ENCODE results near the gene CBL.
A peak's percentile ranks its signal among the peaks of the same experiment; 100 is the strongest.

CBL gene

DNA sequence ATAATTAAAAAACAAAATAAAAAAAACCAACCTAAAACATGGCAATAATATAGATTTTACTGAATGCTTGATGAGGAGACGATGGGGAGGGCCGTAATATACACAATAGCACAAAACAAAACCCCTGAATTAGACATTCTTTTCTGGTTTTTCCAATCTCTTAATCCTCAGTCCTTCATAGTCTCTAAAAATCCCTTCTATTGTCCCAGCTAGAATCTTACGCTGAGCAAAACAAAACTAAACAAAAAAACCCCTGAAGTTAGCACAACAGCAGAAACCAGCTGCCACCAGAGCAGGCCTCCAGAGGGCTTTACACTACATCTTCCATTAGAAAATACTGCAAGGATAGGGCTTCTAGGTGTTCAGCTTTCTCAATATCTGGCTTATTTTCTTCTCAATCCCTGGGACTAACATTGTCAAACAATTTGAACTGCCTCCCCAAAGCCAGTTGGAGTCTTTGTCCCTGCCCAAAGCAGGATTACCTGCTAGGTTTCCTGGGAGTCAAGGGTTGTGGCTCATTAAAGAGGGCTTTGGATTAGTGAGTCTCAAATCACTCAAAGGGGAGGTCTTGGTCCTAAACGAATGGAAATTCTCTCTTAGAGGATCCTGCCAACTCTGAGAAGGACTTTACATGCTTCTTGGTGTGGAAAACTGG, 126.1 kb downstream of the CBL start:
- no peak for DNase-seq (ENCODE audit: low read depth in 2 of 2)

- DNase-seq (ENCODE audit: low read depth in 2 of 2), result peak; percentile 82 to 87
Measured at GRCh38 chr11:119334174-119334930, 128.2 kb downstream of the CBL start, which contains the start of gene RNF26. TSS of gene RNF26 (plus strand) at chr11:119334527. CDS start at chr11:119335123, 596 bp downstream.

DNA sequence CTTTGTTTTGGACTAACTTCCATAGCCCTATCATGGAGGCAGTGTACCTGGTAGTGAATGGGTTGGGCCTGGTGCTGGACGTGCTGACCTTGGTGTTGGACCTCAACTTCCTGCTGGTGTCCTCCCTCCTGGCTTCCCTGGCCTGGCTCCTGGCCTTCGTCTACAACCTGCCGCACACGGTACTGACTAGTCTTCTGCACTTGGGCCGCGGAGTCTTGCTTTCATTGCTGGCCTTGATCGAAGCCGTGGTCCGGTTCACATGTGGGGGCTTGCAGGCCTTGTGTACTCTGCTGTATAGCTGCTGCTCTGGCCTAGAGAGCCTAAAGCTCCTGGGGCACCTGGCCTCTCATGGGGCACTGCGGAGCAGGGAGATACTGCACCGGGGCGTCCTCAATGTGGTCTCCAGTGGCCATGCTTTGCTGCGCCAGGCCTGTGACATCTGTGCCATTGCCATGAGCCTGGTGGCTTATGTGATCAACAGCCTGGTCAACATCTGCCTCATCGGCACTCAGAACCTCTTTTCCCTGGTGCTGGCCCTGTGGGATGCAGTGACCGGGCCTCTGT, 129.0 kb downstream of the CBL start:
- no peak for DNase-seq (ENCODE audit: low read depth in 2 of 2)

- no peak for DNase-seq (ENCODE audit: low read depth in 2 of 2)
Measured at GRCh38 chr11:119335655-119336543, 129.8 kb downstream of the CBL start.

DNA sequence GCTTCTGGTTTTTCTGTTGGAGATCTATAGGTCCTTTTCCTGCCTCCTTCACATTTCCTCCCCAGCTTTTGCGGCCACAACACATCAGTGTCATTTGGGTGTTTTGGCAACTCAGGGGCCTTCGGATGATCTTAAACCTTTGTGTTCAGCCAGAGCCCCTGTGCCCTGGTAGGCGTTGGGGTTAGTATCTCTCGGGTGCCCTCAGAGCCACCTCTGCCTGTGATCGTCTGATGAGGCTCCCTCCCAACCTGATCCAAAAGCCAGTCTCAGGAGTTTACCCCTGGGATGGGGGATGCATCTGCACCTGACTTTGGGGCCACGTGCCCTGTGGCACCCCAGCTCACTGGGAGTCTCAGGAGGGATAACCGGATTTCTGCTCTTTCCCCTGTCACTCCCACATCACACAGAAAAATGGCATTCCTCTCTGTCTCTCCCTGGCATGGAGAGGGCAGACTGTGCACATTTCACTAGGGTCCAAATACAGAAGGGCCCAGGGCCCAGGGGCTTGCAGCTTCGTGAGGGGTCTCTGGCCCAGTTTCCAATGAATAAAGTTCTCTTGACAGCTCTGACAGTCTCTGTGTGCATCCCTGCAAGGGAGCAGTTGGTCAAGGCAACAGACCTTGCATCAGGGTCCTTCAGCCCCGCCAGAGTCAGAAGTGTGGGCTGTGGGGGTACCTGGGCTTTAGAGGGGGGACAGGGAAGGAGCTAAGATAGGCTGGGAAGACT, 130.8 kb downstream of the CBL start:
- no peak for DNase-seq (ENCODE audit: low read depth in 2 of 2)

GRCh38 chr11:119337581-119338317, 131.6 kb downstream of the CBL start:
- DNase-seq (ENCODE audit: low read depth in 2 of 2), result no peak

GRCh38 chr11:119338318-119338890, 132.3 kb downstream of the CBL start:
- DNase-seq (ENCODE audit: low read depth in 2 of 2), result no peak

GRCh38 chr11:119338965-119339588, 132.9 kb downstream of the CBL start:
- DNase-seq (ENCODE audit: low read depth in 2 of 2), result no peak

- no peak for DNase-seq (ENCODE audit: low read depth in 2 of 2)
Measured at GRCh38 chr11:119339589-119340334, 133.6 kb downstream of the CBL start.

DNA sequence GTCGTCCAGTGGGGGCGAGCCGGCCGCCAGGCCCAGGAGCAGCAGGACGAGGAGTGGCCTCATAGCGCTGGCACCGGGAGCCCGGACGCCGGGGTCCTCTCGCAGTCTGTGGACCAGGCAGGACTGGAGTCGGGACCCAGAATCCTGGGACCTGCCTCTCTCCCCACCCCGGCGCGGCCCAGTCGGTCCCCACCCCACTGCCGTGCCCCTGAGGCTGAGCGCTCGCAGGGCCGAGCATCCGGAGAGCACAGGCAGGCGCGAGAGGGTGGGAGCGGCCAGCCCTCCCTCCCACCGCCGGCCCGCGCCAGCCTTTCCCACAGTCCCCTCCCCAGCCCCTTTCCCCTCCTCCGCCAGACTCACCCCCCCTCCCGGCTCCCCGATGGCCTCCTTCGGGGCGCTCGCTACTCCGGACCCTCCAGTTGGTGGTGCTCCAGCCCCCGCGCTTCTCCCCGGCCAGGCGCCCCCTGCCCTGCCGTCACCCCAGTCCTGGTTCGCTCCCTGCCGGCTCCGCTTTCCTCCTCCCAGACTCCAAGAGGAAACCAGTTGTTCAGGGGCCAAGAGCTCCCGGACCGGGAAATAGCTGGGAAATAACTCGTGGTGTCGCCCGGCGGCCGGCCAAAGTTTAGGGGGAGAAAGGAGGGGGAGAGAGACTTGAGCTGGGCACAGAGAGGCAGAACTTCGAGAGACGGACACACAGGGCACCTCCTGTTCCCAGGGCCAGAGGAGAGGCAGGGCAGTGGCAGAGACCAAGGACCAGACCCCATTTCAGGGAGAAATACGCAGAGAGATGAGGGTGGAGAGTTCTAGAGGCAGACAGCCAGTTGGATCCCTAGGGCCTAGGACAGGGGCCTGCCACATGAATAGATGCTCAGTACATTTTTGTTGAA, 134.4 kb downstream of the CBL start, which contains the start of gene C1QTNF5:
TSS of gene C1QTNF5 (minus strand) at position 549 of the 887 bp plus-strand sequence. CDS start at position 63, 486 bp downstream.
- DNase-seq (ENCODE audit: low read depth in 2 of 2), result no peak

- no peak for DNase-seq (ENCODE audit: low read depth in 2 of 2)
Measured at GRCh38 chr11:119341222-119342022, 135.3 kb downstream of the CBL start.

- no peak for DNase-seq (ENCODE audit: low read depth in 2 of 2)
Measured at GRCh38 chr11:119342023-119342300, 135.8 kb downstream of the CBL start.

DNA sequence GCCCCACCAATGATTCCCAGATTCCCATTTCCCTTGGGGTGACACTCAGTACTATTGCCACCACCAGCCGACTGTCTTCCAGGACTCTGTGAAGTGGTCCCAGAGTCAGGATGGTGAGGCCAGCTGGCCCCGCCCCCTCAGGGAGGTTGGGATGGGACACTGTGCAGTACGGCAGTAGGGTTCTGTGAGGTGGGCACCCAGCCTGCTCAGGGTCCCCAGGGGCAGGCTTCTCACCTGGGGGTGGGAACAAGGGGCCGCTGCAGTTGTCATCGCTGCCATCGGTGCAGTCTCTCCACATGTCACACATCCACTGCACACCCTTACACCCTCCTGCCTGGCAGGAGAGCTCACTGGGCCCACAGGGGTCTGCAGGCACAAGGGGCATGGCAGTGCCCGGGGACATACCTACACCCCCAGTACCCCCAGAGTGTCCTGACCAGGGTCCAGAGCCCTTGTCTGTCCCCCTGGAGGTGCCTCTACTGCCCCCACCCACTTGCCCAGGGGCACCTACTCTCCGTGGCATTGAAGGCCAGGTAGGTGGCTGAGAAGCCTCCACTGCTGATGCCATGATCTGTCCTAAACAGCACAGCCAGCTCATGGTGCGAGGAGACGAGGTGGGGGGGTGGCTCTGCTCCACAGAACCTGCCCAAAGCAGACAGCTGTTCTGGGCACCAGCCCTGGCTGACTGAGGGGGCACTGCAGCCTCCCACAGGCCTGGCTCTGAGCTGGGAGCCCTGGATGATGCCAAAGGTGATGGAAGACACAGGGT, 136.4 kb downstream of the CBL start:
- no peak for DNase-seq (ENCODE audit: low read depth in 2 of 2)

DNA sequence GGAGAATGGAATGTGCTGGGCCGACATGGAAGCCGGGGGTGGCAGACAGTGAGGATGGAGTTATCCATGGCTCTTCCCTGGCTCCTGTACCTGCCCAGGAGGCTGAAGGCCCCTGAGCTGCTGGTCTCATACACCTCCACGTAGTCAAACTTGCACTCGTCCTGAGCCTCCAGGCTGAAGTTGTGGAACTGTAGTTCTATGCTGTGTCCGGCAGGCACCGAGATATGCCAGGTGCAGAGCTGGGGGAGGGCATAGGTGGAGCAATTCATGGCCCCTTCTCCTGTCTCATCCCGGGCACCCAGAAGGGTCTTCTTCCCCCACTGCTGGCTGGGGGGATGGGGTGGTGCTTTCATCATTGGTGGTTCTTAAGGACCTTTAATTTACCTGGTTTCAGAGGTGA, 137.6 kb downstream of the CBL start:
- DNase-seq (ENCODE audit: low read depth in 2 of 2), result no peak

DNA sequence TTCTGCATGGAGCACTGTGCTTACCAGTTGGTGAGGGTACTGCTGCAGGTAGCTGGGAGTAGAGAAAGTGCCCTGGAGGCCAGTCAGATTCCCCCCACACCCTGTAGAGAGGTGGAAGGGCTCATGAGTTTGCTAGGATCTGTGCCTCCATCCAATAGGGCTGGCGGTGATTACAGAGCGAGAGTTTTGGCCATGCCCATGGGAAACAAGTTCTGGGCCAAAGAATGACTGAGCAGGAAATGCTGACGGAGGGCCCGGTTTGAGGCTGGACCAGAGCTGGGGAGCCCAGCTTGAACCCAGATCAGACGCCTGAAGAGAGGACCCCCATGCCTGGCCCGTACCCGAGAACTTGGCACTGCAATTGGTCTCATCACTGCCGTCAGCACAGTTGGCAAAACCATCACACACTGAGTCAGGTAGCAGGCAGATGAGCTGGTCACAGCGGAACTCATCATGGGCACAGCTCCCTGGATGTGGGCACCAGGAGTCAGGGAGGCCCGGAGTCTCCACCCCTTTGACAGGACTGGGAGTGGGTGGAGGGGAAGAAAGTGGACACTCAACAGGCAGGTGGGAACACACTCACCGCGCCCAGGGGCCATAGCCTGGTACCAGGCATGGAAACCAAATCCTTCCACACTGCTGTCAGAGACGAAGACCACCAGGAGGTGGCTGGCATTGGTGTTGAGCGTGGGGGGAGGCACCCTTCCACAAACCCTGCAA, 138.3 kb downstream of the CBL start:
- no peak for DNase-seq (ENCODE audit: low read depth in 2 of 2)

DNA sequence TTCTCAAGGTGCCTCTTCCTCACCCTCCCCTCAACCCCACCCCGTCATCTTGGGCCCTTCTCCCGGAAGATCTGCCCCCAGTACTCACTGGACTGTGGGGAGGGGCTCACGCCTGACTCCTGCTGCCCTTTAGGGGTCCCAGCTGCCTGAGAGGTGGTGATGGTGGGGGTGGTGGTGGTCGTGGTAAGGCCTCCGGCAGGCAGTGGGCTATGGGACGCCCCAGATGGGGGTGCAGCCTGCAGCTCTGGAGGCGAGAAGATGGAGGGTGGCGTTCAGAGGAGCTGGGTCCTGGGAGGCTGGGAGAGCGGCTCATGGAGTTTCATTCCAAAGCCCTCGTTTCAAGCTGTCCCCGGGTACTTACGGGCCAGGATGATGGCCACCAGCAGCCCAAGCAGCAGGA, 139.5 kb downstream of the CBL start:
- DNase-seq (ENCODE audit: low read depth in 2 of 2), result no peak

All from stimulated activated CD8-positive, alpha-beta memory T cell treated with anti-CD3 and anti-CD28 coated beads, Interleukin-7, amount 100 ng/mL, for 1 hour (primary cell).